NCI-H2196 treated with DMSO at 0.1 percent for 48 hours (cell line): ENCODE measurements around the gene SIRT1.
A peak's percentile ranks its signal among the peaks of the same experiment; 100 is the strongest.
"Not testable (repeated sequence)": the region's sequence is repeated elsewhere in the genome, so short reads cannot be mapped to it uniquely, and the experiment has no call there.

ENCODE experiments used
- DNase-seq: peaks from one replicate; lab custom pipeline; 2025; ENCODE audit not compliant: unreplicated experiment; lab: John Stamatoyannopoulos, UW

SIRT1 gene

DNA sequence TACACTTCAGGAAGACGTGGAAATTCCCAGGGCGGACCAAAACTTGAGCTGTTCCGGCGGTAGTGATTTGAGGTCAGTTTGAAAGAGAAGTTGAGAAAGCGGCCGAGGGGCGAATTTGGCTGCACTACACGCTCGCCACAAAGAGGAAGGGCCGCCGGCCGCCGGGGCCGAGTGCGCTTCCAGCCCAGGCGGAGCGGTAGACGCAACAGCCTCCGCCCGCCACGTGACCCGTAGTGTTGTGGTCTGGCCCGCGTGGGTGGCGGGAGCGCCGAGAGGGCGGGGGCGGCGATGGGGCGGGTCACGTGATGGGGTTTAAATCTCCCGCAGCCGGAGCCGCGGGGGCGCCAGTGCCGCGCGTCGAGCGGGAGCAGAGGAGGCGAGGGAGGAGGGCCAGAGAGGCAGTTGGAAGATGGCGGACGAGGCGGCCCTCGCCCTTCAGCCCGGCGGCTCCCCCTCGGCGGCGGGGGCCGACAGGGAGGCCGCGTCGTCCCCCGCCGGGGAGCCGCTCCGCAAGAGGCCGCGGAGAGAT, at the start of gene SIRT1:
SIRT1 (plus strand) TSS at position 344 of the 529 bp plus-strand sequence; CDS start at position 410, 66 bp downstream.
- peak; percentile 75 for DNase-seq

DNA sequence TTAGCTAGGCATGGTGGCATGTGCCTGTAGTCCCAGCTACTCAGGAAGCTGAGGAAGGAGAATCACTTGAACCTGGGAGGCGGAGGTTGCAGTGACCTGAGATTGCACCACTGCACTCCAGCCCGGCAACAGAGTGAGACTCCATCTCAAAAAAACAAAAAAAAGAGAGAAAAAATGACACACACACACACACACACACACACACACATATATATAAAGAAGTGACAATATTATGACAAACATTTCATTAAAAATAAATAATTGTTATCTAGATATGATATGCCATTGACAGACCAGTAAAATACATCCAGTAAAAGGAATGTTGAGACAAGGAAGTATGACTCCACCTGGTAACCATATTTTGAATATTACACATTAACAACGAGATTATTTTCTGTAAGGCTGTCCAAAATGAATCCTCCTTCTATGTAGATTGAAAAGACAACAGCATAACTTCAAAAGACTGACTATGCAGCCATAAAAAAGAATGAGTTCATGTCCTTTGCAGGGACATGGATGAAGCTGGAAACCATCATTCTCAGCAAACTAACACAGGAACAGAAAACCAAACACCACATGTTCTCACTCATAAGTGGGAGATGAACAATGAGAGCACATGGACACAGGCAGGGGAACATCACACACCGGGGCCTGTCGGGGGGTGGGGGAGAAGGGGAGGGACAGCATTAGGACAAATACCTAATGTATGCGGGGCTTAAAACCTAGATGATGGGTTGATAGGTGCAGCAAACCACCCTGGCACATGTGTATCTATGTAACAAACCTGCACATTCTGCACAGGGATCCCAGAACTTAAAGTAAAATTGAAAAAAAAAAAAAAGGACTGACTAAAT, 48.7 kb upstream of the SIRT1 start:
- DNase-seq: not testable (repeated sequence)

DNA sequence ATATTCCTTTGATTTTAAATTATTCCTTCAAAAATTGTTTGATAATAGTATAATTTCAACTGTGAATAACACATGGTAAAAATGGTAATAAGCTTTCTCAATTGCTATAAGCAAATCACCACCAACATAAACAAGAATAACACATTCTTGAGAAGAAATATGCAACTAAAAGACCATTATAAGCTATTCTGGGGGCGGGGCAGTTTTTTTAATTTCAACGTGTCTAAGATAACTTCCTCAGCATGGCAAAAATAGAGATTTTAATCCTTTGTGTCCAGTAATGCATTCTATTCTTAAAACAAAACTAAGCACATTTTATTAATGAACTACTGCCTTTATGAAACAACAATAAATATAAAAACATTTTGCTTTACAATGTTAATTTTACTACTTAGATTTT, 48.0 kb upstream of the SIRT1 start:
- no peak for DNase-seq

DNA sequence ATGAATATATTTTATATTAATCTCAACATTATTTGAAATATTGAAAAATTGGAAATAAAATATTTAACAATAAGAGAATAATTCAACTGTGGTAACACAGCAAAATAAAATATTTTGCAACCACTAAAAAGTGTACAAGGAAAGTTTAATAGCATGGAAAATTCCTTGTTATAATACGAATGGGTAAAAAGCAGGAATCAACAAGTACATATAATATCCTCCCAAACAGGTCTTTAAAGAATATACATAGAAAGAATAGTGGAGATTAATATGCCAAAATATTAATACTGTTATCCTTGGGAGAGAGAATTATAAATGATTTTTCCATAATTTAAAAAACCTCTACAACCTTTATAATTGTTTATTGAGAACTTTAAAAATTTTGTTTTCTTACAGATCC, 47.5 kb upstream of the SIRT1 start:
- DNase-seq: no peak

DNA sequence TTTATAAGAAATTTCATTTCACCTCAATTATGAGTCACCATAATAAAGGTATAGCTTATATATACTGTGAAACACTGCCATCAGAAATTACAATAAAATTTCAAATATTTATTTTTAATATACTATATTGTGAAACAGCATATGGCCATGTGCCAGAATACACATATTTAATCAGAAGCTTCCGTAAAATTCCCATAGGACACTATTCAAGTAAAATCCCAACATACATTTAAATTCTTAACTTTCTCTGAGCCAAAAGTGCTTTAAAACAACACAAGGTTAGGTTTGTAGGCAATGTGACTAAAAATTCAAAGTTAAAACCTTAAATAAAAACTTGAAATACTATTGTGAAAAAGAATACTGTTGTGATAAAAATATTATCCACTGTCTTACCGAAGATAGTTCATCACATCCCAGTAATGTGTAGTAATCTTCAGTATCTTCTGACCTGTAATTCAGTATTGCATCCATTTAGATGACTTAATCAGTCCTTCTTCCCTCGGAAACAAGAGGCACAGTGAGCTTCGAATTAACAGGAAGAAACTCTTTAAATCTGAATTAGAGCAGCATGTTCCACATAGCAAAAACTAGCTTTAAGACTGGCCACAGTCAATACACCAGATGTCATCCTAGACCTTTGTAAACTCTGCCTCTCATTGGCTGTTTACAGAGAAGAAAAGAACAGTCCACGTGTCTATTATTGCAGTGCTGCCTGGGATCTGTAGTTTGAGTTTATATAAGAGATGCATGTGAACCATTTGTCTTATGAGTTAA, 46.7 kb upstream of the SIRT1 start, which contains the start of gene DNAJC12:
DNAJC12 (minus strand) TSS at position 648 of the 774 bp plus-strand sequence; CDS start at position 471, 177 bp downstream.
- peak; percentile 59 for DNase-seq

DNA sequence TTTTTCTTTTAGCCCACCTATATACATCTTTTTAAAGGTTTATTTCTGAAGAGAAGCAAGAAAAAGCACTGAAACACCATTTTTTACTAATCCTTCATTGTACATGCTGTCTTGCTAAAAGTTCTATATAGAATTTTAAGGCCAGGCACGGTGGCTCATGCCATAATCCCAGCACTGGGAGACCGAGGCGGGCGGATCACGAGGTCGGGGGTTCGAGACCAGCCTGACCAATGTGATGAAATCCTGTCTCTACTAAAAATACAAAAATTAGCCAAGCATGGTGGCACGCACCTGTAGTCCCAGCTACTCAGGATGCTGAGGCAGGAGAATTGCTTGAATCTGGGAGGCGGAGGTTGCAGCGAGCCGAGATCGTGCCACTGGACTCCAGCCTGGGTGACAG, 44.9 kb upstream of the SIRT1 start:
- not testable (repeated sequence) for DNase-seq

DNA sequence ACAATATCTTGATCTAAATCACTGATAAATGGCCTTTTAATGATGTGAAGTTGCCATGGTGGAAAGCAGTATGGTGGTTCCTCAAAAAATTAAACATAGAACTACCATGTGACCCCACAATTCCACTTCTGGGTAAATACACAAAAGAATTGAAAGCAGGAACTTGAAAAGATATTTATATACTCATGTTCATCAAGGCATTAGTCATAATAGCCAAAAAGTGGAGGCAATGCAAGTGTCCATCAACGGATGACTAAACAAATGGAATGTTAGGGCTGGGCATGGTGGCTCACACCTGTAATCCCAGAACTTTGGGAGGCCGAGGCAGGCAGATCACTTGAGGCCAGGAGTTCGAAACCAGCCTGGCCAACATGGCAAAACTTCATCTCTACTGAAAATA, 44.5 kb upstream of the SIRT1 start:
- no peak for DNase-seq

DNA sequence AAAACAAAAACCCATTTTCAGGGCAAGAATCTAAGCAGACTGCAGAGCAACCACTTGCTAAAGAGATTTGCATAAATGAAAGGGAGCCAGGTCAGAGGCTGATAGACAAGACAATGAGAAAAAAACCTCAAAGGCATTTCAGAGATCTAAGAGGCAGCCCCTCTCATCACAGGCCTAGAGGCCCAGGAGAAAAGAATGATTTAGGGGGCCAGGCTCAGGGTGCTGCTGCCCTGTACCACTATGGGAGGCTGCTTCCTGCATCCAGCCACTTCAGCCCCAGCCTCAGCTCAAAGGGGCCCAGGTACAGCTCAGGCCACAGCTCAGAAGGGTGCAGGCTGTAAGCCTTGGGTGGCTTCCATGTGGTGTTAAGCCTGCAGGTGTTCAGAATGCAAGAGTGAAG, 42.7 kb upstream of the SIRT1 start:
- no peak for DNase-seq

DNA sequence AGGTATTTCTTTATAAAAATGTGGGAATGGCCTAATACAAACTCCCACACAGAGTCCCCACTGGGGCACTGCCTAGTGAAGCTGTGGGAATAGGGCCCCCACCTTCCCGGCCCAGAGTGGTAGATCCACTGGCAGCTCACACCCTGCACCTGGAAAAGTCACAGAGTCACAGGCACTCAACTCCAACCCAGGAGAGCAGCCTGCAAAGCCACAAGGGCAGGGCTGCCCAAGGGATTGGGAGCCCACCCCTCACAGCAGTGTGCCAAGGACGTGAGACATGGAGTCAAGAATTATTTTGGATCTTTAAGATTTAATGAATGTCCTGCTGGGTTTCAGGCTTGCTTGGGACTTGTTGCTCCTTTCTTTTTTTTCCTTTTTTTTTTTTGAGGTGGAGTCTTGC, 41.2 kb upstream of the SIRT1 start:
- DNase-seq: no peak

DNA sequence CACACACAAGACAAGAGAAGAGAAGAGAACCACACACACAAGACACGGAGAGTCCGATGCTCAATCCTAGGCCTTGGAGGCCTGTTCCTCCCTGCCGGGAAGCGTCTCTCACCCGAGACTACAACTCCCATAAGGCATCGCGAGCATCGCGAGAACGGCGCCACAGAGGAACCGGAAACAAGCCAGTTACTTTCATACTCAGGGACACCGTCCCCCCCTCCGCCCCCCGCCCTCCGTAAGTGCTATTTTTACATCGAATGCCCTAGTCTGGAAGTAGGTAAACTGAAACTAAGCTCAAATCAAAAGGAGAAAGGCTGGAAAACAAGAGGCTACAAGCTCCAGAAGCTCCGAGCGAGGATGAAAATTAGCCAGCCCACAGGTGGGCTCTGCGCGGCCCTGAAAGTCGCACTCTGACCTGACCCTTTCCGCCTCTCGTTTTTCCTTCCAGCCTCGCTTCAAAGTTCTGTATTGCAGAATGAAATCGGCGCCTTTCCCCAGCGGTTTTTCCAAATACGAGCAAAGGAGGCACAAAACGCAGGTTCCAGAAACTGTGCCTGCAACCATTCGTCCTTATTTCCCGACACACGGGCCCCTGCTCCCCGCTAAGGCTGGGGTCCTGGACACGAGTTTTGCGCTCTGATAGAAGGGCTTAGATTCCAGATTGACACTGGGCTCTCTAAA, 35.0 kb upstream of the SIRT1 start:
- peak; percentile 60 for DNase-seq

DNA sequence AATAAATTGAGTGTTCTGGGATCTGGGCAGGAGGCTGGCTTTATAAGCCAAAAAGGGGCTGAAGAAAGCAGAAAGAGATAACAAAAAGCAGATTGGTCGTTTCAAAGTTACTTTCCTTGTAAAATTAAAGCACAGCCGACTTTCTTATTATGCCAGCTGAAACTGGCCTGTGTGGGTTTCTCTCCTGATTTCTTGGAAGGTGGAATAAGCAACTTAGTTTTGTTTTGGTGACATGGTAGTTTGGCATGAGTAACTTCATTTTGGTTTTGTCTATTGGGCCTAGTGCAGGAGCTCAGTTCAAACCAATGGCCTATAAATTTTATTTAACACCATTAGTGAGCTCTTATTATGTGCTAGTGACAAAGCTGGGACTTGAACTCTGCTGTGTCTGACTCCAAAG, 33.3 kb upstream of the SIRT1 start:
- no peak for DNase-seq

DNA sequence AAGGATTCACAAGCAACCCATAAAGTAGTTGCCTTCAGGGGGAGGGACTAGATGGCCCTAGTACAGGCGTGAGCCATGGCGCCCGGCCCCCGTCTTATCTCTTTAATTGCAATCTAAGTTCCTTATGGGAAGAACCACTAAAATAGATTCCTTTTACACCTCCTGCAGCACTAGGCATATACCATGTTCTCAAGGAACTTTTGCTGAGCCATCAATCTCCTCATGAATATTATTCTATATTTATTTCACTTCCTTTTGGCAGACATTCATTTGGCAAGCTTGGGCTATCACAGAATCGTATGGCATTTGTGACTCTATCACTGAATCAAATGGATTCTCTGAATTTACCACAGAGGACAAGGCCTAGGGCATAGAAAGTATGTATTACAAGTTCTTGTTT, 31.7 kb upstream of the SIRT1 start:
- DNase-seq: no peak

DNA sequence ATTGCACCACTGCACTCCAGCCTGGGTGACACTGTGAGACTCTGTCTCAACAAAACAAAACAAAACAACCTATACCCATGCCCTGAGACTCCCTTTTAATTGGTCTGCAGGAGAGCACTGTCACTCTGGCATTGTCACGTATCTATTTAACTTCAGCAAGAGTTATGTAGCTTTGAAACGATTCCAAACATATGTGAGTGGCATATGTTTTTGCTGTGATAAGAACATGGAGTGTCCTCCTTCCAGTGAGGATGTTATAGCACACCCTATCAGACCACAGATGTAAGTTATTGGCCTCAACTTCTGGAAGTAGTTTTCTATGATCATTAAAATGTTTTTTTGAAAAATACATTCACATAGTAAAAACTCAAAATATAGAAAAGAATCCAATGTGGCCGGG, 30.9 kb upstream of the SIRT1 start:
- no peak for DNase-seq

DNA sequence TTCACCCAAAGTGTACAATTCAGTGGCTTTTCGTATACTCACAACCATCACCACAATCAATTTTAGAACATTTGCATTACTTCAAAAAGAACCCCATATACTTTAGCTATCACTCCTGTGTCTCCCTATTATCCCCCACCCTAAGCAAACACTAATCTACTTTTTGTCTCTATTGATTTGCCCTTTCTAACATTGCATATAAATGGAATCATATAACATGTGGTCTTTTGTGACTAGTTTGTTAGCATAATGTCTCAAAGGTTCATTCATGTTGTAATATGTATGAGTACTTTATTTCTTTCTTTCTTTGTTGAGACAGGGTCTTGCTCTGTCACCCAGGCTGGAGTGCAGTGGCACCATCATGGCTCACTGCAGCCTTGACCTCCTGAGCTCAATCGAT, 25.5 kb upstream of the SIRT1 start:
- DNase-seq: no peak

DNA sequence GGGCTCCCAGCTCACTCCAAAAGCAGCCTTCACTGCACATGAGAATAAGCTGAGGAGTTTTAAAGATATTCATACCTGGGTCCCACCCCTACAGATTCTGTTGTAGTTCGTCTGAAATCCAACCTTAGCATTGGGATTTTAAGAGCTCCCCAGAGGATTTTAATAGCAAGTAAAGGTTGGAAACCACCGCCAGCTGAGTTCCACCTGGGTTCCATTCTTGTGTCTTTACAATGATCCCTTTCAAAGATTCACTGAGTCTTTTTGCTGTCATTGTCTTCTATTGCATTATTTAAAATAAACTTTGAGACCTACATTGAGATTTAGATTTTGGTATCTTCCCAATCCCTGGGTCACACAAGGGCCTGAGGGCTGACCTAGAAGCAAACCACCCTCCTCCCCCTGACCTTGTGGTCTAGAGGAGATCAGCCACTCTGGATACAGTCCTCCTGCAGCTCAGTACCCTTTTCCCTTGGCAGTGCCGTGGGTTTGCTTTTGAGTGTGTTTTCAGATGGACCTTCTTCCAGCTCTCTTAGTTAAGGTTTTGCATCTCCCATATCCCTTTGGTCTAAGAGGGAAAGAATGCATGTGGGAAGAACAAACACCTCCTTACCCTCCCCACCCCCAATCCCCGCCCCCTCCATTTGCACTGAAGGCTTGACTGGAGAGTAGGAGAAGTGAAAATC, 22.6 kb upstream of the SIRT1 start:
- DNase-seq: no peak

DNA sequence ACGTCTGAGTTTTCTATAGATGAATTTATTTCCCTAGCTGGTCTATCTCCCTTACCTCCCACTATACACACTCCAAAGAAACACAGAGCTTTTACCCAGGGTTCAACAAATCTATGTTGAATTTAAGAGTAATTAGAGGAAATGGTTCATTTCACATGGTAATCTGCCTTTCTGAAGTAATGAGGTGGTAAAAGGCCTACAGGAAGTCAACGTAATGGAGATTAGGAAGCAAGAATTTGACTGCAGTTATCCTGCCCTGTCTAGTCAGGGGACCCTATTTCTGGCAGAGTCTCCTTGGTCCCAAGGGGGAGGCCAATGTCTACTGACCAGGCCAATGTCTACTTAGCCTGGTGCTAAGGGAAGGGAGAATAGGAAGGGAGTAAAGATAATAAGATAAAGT, 21.4 kb upstream of the SIRT1 start:
- no peak for DNase-seq

DNA sequence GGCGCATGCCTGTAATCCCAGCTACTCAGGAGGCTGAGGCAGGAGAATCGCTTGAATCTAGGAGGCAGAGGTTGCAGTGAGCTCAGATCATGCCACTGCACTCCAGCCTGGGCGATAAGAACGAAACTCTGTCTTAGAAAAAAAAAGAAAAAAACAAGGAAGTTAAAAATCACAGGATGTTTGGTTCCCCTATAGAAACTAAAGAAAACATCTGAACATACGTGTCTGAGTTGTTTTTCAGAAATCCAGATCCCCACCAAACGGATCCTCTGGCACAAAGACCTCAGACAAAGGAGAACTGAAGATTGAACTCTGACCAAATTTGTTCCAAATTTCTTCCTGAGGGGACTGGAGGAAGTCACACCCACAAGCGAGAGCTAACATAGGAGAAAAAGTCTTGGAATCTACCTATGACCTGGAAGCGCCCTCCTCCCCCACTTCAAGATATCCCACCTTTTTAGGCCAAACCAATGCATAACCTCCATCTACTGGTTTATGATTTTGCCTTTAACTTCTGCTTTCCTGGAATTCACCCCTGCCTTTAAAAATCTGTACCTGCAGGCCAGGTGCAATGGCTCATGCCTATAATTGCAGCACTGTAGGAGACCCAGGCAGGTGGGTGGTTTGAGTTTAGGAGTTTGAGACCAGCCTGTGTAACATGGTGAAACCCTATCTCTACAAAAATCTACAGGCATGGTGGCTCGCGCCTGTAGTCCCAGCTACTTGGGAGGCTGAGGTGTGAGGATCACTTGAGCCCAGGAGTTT, 19.7 kb upstream of the SIRT1 start:
- no peak for DNase-seq

DNA sequence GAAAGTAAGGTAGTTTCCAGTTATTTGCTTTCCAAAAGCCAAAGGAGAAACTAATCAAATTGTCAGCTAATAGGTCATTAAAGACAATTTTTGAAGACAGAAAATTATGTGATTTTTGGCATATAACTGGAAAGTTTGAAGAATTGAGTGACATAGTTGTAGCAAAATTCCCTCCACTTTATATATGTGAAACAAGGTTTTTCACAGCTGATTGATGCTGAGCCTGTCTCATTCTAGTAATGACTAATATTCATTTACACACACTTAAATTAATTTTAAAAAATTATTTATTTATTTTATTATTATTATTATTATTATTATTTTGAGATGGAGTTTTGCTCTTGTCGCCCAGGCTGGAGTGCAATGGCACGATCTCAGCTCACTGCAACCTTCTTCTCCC, 16.3 kb upstream of the SIRT1 start:
- no peak for DNase-seq

DNA sequence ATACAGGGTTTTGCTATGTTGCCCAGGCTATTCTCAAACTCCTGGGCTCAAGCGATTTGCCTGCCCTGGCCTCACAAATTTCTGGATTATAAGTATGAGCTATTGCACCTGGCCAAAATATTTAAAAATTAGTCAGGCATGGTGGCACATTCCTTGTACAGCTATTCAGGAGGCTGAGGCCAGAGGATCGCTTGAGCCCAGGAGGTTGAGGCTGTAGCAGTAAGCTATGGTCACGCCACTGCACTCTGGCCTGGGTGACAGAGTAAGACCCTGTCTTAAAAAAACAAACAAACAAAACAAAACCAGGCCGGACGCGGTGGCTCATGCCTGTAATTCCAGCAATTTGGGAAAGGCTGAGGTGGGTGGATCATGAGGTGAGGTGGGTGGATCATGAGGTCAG, 14.5 kb upstream of the SIRT1 start:
- no peak for DNase-seq
